Vagina (tissue), 2 donors: Measurements from ENCODE around the gene ALG12.

ENCODE experiments used
- CTCF ChIP-seq, 3 experiments: fragments of 450-650 bp in 2 of 3; fragments of 200-600 bp in 1 of 3; sonication (generic) in 1 of 3; IDR thresholded peaks; one replicate each; pipeline ENCODE4 v1.5.1; 2017 to 2019; ENCODE audit warnings: antibody characterized with exemption in 3 of 3, mild to moderate bottlenecking in 2 of 3, moderate library complexity in 2 of 3
- POLR2A ChIP-seq, 2 donors: fragments of 450-650 bp; IDR thresholded peaks; one replicate each; pipeline ENCODE4 v1.6.1; 2017; ENCODE audit warnings: antibody characterized with exemption in 2 of 2, mild to moderate bottlenecking in 2 of 2, moderate library complexity in 2 of 2

GRCh38 chr22:49897015-49897684 is 21.1 kb downstream of the ALG12 start:
- TF ChIP-seq CTCF (IDR thresholded peaks at IDR 0.05) (no peak), POLR2A (IDR thresholded peaks at IDR 0.05) (no peak)
